Thoracic aorta (tissue), 2 donors: Measurements from ENCODE around the gene SCP2D1. TPM values are rescaled to one million over a fixed set of nuclear protein-coding genes. Genes with fewer than 3 reads are reported as not detected.

Experiments used
- ATAC-seq: fragments of 150-250 bp; one replicate; pipeline ENCODE4 v1.8.0; 2017; ENCODE audit warnings: low read depth; ENCODE audit not compliant: insufficient number of reproducible peaks, low FRiP score
- DNase-seq: peaks from one replicate; pipeline ENCODE4 v3.0.0-alpha.2; 2020; ENCODE audit warnings: low spot score
- H3K27ac ChIP-seq, 2 donors: fragments of 200-600 bp; sonication (generic); 1 replicate in 1 of 2; 2 replicates in 1 of 2; pipeline ENCODE4 v1.5.1; 2016; ENCODE audit warnings: mild to moderate bottlenecking in 2 of 2, moderate library complexity in 2 of 2
- H3K27me3 ChIP-seq: fragments of 200-600 bp; sonication (generic); replicated peaks from 2 replicates; pipeline ENCODE4 v1.6.0; 2016; ENCODE audit warnings: mild to moderate bottlenecking; ENCODE audit not compliant: insufficient read depth
- H3K36me3 ChIP-seq: fragments of 200-600 bp; sonication (generic); one replicate; pipeline ENCODE4 v1.5.1; 2016
- H3K4me1 ChIP-seq, 2 donors: fragments of 200-600 bp; sonication (generic); 1 replicate in 1 of 2; 2 replicates in 1 of 2; pipeline versions ENCODE4 v1.5.1 to v1.6.0; 2016; ENCODE audit warnings: low read depth in 2 of 2, mild to moderate bottlenecking in 1 of 2; ENCODE audit not compliant: control insufficient read depth in 1 of 2
- H3K4me3 ChIP-seq: fragments of 200-600 bp; sonication (generic); 2 replicates; pipeline ENCODE4 v1.5.1; 2016; ENCODE audit warnings: mild to moderate bottlenecking
- H3K9me3 ChIP-seq: fragments of 200-600 bp; sonication (generic); 2 replicates; pipeline ENCODE4 v1.5.1; 2016
- CTCF ChIP-seq: fragments of 200-600 bp; sonication (generic); IDR thresholded peaks from one replicate; pipeline ENCODE4 v1.5.1; 2019; ENCODE audit warnings: antibody characterized with exemption
- total RNA-seq, 2 donors: library from RNA; depleted of rRNA; stranded (reverse); fragments of >200 nt; gene quantifications; one replicate each; pipeline versions ENCODE4 v1.1.0 to v1.2.3, GENCODE V29; 2016

Gene SCP2D1
- total RNA-seq = not detected

GRCh38 chr20:18813483-18813882 is at the start of gene SCP2D1:
Gene SCP2D1 (plus strand): TSS chr20:18813783. CDS start chr20:18813816, 33 bp downstream.
- no peak for DNase-seq
- ATAC-seq = no peak
- no peaks in the 10 kb centered on the region for H3K36me3 ChIP-seq
- H3K9me3 ChIP-seq = no peaks in the 10 kb centered on the region
- H3K4me3 ChIP-seq = no peak within 1 kb of the TSS
- no peaks in the 10 kb centered on the region for H3K4me1 ChIP-seq
- no peak for TF ChIP-seq CTCF
- H3K27ac ChIP-seq = no peak within 1 kb of the TSS
- H3K27me3 ChIP-seq = no peaks in the 10 kb centered on the region

GRCh38 chr20:18767676-18768075 is 45.9 kb upstream of the SCP2D1 start:
- H3K4me3 ChIP-seq = no peak overlapping the region
- no peaks in the 10 kb centered on the region for H3K27me3 ChIP-seq
- ATAC-seq = no peak
- peaks cover 7% of the 10 kb centered on the region for H3K36me3 ChIP-seq
- no peaks in the 10 kb centered on the region for H3K9me3 ChIP-seq
- H3K4me1 ChIP-seq = no peaks in the 10 kb centered on the region
- no peak for DNase-seq
- TF ChIP-seq CTCF = no peak
- H3K27ac ChIP-seq = no peak overlapping the region

DNA sequence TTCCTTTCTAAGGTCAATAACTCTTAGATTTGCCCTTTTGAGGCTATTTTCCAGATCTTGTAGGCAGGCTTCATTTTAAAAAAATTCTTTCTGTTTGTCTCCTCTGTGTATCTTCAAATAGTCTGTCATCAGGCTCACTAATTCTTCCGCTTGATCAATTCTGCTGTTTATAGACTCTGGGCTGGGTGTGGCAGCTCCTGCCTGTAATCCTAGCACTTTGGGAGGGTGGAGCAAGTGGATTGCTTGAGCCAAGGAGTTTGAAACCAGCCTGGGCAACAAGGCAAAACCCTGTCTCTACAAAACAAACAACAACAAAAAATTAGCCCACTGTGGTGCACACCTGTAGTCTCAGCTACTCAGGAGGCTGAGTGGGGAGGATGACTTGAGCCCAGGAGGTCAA is 40.0 kb upstream of the SCP2D1 start:
- H3K36me3 ChIP-seq = no peaks in the 10 kb centered on the region
- H3K27me3 ChIP-seq = no peaks in the 10 kb centered on the region
- no peaks in the 10 kb centered on the region for H3K4me1 ChIP-seq
- DNase-seq = no peak
- no peaks in the 10 kb centered on the region for H3K9me3 ChIP-seq
- no peak for TF ChIP-seq CTCF
- H3K4me3 ChIP-seq = no peak overlapping the region
- H3K27ac ChIP-seq = no peak overlapping the region
- no peak for ATAC-seq

- ATAC-seq (no peak), DNase-seq (no peak)
- no peak overlapping the region for H3K4me3 ChIP-seq
- no peaks in the 10 kb centered on the region for H3K9me3 ChIP-seq
- no peaks in the 10 kb centered on the region for H3K4me1 ChIP-seq
- no peak for TF ChIP-seq CTCF
- no peak overlapping the region for H3K27ac ChIP-seq
- no peaks in the 10 kb centered on the region for H3K36me3 ChIP-seq
- no peaks in the 10 kb centered on the region for H3K27me3 ChIP-seq
Measured at GRCh38 chr20:18774207-18774606, 39.4 kb upstream of the SCP2D1 start.

DNA sequence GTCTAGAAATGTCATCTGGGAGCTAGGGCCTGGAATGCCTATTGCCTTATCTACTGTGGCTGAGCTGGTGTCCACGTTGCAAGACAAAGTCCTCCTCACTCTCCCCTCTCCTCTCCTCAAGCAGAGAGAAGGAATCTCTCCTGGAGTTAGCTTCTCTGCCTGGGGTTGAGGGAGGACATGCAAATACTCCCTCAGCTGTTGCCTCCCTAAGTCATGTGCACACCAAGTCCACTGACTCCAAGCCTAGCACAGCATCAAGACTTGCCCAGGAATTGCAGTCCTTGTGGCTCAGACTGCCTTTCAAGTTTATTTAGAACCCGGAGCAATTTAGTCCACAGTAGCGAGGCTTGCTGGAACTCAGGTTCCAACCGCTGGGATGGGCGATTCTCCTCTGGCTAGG is 38.0 kb upstream of the SCP2D1 start:
- Histone ChIP-seq H3K36me3 (no peaks in the 10 kb centered on the region), H3K27ac (no peak overlapping the region), H3K9me3 (no peaks in the 10 kb centered on the region), H3K4me3 (no peak overlapping the region), H3K27me3 (no peaks in the 10 kb centered on the region), H3K4me1 (no peaks in the 10 kb centered on the region)
- no peak for TF ChIP-seq CTCF
- ATAC-seq (no peak), DNase-seq (no peak)
